GM21390 (cell line): Measurements from ENCODE around the gene ACAN.

Experiments used
- ATAC-seq: cut with Tn5 transposase; IDR thresholded peaks from one replicate; pipeline ENCODE4 v1.9.1; 2021; ENCODE audit not compliant: unreplicated experiment

The ACAN gene

GRCh38 chr15:88803241-88803919 is at the start of gene ACAN:
Gene ACAN (plus strand): TSS chr15:88803436. CDS start chr15:88836207, 32,771 bp downstream.
- ATAC-seq: no peak

GRCh38 chr15:88756521-88756920 is 46.7 kb upstream of the ACAN start:
- no peak for ATAC-seq

GRCh38 chr15:88756921-88757320 is 46.3 kb upstream of the ACAN start:
- ATAC-seq: no peak

DNA sequence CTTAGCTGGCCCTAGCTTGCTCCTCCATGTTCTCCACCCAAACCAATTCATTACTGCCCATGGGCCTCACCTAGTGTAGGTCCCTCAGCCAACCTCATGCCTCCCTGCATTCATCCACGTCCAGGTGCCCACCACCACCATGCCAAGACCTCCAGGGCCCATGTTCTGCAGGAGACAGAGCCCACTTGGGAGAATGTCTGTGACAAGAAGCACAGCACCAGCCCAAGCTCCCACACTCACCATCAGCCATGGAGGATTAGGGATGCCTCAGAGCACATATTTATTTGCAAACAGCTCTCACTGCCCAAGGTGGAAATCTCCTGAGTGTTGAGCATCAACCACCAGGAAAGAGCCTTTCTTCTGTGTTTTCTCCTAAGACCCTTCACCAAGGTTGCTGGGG is 43.4 kb upstream of the ACAN start:
- no peak for ATAC-seq

DNA sequence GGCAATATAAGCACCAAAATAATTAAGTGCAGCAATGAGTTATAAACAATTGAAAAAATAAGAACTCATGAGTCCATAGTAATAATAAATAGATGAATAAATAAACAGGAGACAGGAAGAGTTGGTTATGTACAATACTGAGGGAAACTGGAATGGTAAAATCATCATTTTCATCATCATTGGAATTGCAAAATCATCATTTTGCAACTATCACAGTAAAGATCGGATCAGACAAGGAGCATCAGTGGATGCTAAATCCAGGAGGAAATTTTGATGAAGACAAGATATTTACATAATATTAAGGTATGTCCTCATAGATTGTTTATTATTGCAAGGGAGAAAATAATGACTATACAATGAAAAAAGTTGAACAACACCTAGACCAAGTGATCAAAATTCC is 38.8 kb upstream of the ACAN start:
- ATAC-seq: no peak

DNA sequence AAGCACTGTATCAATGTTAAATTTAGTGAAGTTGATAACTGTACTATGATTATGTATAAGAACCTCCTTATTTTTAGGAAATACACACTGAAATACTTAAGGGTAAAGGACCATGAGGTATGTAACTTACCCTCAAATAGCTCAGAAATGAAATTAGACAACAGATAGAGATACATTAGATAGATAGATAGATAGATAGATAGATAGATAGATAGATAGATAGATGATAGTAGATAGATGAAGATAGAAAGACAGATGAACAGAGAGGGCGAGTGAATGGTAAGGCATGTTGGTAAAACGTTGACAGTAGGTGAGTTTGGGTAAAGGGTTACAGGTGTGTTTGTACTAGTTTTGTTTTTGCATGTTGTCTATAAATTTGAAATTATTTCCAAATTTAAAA is 38.0 kb upstream of the ACAN start:
- ATAC-seq: no peak

GRCh38 chr15:88769161-88769971 is 33.9 kb upstream of the ACAN start:
- ATAC-seq: no peak

DNA sequence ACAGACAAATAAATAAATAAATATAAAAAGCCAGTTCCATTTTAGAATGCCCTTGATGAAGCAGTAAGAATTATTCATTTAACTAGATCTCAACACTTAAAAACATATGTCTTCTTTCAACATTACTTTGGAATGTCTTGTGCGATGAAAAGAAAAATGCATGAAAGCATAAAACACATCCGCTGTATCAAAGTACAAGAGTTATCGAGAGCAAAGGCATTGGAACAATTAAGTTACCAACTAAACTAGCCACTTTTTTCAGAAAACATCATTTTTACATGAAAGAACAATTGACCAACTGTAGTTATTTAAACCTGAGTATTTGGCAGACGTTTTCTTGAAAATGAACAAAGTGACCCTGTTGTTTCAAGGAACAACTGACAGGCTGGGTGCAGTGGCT is 27.5 kb upstream of the ACAN start:
- ATAC-seq: no peak

- no peak for ATAC-seq
Measured at GRCh38 chr15:88776646-88777045, 26.6 kb upstream of the ACAN start.

GRCh38 chr15:88779944-88780343 is 23.3 kb upstream of the ACAN start:
- ATAC-seq: no peak

DNA sequence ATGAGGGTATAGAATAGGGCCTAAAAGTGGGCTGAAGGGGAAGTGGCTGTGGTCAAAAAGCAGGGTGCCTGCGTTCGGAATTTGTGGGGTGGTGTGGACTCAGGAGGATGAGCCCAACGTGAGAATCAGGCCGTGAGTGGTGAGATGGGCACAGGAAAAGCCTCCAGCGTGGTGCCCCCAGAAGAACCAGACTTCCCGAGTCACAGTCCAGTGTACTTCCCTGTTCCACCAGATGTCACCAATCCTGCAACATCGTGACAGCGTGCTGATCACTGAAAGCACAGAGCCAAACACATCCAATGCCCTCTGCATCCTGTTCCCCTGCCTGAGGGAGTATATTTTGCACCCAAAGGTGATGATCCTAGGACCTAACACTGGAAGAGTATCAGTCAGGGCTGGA is 20.8 kb upstream of the ACAN start:
- ATAC-seq: no peak

- no peak for ATAC-seq
Measured at GRCh38 chr15:88785217-88785616, 18.0 kb upstream of the ACAN start.

- no peak for ATAC-seq
Measured at GRCh38 chr15:88788036-88788435, 15.2 kb upstream of the ACAN start.

DNA sequence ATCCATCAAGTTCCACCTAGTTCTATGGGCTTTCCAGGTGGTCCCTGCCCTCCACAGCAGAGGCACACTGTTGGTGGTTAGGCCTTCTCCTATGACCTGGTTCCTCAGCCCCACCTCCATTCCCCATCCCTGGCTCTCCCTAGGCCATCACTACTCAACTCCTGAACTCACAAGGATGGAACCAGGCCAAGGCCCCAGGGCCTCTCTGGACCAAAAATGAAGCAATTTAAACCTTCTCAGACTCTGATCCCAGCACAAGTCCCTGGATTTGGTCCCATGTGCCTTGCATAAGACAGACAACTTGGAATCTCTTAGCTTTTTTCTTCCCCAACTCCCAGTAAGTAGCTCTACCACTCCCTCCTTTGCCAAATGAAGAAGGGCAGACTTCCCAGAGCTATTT is 14.4 kb upstream of the ACAN start:
- ATAC-seq: no peak

GRCh38 chr15:88790486-88790885 is 12.8 kb upstream of the ACAN start:
- no peak for ATAC-seq

DNA sequence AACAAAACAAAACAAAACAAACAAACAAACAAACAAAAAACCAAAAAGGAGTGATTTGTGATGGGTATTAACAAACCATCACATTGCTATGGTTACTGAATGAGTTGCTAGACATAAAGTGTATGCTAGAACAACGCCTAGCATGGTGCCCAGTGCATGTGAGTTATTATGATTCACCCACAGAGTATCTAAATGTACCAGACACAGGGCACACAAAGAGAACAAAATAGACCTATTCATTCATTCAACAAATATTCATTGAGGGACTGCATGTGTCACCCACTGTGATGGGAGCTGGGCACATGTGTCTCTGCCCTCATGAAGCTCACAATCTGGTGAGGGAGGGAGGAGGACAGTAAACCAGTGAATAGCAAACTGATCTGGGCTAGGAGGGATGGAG is 11.6 kb upstream of the ACAN start:
- ATAC-seq: no peak

DNA sequence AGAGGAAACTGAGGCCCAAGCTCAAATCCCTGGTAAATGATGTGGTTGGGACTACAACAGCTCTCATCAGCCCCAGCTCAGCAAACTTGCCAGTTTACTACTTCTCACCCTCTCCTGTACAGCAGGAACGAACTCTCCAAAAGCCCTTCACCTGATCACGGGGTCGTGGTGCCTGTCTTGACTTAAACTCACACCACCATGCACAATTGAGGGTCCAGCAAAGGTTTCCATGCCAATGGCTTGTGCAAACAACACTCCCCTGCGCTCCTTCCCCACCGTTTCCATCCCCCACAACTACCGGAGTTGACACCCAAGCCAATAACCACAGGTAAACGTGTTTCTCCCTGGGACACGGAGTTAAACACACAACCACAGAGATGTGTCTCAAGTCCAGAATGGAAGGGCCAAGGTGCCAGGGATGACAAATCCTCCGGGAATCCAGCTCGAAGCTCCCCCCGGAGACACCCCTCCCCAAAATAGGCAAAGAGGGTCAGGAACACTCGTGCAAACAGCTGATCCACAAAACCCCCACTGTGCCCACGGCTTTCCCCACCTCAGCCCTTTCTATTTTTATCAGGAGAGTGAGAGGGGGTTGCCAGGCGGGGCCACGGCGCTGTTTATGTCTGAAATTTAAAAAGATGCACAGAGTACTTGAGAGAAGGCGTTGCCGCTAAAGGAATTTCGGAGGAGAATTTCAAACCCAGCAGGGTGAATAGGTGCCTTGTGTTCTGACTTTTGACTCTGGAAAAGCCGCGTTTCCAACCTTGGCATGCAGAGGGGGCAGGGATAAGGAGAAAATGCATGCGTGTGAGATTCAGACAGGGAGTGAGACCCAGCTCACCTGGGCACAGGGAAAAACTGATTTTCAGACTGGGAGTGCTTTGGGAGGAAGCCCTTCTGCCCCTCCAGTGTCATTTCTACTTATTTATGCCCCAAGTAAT is 10.6 kb upstream of the ACAN start:
- ATAC-seq: no peak

- ATAC-seq: no peak
Measured at GRCh38 chr15:88794001-88794400, 9.2 kb upstream of the ACAN start.

DNA sequence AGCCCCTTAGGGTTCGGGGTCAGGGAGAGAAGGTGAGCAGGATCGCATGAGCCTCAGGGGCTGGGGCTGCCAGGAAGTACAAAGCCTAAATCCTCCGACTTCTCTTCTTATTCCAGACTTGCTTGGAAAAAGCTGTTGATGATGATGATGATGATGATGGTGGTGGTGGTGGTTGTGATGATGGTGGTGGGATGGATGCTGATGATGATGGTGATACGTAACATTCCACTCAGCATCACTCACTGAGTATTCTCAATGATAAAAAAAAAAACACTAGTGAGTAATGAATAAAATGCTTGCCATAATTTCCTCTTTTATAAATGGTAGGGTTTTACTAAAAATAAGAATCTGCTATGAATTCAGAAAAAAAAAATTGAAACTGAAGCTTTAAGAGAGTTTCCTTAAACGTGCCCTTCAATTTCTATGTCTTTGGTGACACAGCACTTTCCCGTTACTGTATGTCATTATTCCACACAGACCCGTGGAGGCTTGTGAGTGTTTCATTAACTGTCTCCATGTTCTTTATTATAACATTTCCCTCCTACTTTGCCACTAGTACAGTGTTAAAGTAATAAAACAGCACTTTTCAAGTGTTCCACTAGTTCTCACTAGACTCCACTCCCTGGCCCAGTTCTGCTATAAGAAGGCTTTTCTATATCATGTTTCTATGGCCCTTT is 5.4 kb upstream of the ACAN start:
- ATAC-seq: no peak

GRCh38 chr15:88799341-88799740 is 3.9 kb upstream of the ACAN start:
- no peak for ATAC-seq

- no peak for ATAC-seq
Measured at GRCh38 chr15:88800026-88800425, 3.2 kb upstream of the ACAN start.
